ENCODE data around the gene CPLX4. TPM values are rescaled to one million over a fixed set of nuclear protein-coding genes. Genes with fewer than 3 reads are reported as not detected.

CPLX4 gene
- total RNA-seq, 2 donors from 2014 or later: not detected

GRCh38 chr18:59246796-59247195, 71.7 kb downstream of the CPLX4 start:
- no peaks in the 10 kb centered on the region for H3K4me1 ChIP-seq
- no peaks in the 10 kb centered on the region for H3K27me3 ChIP-seq
- no peak overlapping the region for H3K9ac ChIP-seq (ENCODE audit: low read depth in 2 of 2, low read length in 2 of 2)
- no peaks in the 10 kb centered on the region for H3K36me3 ChIP-seq
- no peak overlapping the region for H3K27ac ChIP-seq
- H3K4me3 ChIP-seq: no peak overlapping the region
- TF ChIP-seq CTCF (IDR thresholded peaks at IDR 0.05): no peak
- H3K9me3 ChIP-seq: no peaks in the 10 kb centered on the region
- intact Hi-C loops (cut with DNase I): no loop called here
- DNase-seq: no peak

Other genes starting within 250 kb of the CPLX4 start
- 10 to 100 TPM; 50.8 to 88.2 TPM for gene SEC11C, start 178.8 kb downstream of the CPLX4 start, total RNA-seq
- not detected for gene GRP, start 98.5 kb downstream of the CPLX4 start, total RNA-seq
- gene RAX, start 45.2 kb downstream of the CPLX4 start, total RNA-seq: not detected
- gene LMAN1, start 40.6 kb upstream of the CPLX4 start, total RNA-seq: 10 to 100 TPM; 60.2 to 67.6 TPM